ENCODE results near the gene HSP90AB1.

HSP90AB1 gene

DNA sequence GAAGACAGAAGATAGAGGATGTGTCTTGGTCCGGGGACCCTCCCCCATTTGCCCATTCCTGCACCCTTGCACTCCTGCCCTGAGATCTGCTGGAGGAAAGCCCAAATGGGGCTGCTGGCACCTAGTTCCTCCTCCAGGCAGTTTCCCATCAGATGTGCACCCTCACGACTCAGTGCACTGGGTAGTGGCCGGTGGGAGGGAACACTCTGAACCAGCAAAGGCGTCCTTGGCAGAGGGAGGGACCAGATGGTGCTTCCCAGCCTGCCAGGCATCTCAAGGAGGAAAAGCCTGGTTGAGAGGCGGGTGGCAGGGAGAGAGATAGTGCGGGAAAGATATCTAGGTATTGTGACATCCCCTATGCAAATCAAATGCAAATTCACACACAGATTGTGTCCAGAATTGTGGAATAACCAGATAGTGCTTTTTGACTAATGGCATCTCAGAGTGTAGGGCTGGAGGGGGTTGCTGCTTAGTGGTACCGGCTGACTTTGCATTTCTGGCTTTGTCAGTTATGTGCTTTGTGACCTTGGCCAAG lies 42.9 kb downstream of the HSP90AB1 start:
- DNase-seq (ENCODE audit: low read depth) = no peak

DNA sequence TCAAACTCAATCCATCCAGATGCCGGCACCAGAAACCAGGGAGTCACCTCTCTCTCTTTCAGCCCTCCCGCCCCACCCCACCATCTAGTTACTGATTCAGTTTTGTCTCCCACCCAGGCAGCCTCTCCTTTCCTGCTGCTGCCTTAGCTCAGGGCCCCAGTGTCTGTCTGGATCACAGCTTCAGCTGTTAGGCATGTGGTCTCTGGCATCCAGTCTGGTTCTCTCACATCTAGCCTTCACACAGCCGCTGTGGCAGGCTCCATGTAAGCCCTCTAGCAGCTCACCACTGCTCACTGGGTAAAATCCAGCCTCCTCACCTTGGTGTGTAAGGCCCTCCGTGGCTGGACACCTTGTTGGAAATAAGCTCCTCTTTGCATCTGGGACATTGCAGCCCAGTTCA lies 44.9 kb downstream of the HSP90AB1 start:
- no peak for DNase-seq (ENCODE audit: low read depth)

DNA sequence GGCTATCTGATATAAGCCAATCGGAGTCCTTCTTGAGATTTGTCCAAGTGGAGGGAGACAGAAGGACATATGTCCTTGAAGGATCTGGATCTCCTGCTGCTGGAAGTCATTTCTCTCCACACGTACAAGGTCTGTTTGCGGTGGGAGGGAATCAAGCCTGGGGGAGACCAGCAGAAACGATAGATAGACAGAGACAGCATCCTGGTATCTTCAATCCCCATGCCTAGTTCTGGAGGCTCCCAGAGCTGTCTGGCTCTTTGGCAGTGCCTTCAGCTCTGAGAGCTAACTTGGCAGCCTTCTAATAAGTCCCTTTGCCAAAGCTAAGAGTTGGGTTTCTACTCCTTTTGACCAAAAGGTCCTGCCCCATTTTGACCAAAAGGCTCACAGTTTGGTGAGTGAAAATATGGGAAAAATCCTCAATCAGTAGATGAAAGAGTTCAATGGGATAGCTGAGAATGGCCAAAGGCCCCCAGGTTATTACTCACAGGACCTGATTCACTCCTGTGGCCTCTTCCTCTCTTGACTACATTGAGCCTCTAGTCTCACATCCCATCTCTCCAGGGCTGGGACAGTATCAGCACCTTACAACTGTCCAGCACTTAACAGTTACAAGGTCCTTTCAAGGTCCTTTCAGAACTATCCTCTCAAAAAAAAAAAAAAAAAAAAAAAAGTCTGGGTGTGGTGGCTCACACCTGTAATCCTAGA lies 45.9 kb downstream of the HSP90AB1 start:
- no peak for DNase-seq (ENCODE audit: low read depth)

DNA sequence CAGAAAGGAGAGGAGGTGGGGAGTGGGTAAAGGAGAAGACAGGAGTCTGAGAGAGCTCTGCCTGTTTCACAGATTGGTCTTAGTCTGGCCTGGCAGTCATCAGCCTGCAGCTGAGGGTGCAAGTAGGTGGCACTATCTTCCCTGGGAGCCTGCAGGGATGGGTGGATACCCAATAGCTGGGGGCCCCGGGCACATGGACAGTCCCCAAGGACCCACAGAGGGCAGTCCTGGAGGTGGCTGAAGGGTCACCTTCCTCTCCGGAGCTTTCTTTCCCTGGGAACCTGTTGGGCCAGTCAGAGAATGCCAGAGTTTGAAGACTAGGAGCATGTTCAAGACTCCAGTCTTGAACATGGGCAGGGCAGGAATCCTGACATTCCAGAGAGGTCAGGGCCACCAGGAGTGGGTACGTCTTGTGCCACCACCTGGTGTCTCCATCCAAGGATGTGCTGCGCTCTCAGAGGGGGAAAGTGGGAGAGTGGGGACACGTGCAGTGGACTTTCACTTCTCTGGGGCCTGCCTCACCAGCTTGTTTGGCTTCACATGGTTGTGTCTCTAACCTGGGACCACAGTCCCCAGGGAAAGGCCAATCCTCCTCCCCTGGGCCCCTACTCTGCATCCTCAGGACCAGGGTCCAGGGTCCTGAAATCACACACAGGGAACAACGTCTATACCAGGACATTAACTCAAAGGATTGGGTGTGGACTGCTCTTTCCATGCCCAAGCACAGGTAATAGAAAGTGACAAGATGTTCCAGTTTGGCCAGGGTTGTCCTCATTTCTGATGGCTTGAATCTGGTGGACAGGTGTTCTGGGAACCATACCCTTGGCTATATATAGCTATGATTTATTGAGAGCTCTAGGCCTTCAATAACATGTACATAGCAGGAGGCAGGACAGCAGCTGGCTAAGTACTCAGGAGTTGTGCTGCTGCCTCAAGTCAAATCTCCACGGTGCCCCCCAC lies 48.2 kb downstream of the HSP90AB1 start:
- DNase-seq (ENCODE audit: low read depth) = no peak

DNA sequence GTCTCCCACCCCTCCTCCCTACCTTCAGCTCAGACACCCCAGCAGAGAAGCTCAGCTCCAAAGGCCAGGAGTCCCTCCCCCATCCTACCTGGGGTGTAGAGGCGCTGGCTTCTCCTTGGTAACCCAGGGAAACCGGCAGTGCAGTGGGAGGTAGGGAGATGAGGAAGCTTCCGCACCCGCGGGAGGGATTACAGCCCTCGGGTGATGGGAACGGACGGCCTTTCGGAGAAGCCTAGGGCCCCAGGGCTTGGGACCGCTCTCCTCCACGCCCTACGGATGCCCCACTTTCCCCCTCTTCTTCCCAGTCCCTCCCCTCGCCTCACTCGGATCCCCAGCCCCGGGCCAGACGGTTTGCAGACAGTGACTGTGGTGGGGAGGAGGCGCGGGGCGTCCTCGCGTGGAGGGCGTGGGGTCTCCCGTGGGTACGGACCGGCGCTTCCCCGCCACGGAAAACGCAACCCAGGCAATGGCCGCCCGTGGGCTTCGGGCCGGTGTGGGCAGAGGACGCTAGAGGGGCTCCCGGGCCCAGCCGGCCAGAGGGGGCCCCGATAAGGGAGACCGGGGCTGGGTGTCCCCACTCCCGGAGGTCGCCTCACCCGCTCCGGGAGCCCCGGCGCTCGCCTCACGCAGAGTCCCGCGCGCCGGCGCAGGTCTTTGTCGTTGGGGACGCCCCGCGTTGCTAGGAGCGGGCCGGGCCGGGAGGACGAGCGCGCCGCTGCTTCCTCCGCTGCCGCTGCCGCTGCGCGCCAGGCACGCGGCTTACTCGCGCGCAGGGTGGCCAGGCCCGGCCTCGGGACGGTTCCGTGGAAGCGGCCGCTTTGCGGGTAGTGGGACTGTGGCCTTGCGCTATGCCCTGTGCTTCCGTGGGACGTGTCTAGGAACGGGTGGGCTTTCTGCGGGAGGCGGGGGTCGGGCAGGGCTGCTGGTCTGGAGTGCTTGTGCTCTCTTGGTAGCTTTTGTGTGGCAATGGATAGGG lies 50.5 kb downstream of the HSP90AB1 start:
- DNase-seq (ENCODE audit: low read depth) = no peak

DNA sequence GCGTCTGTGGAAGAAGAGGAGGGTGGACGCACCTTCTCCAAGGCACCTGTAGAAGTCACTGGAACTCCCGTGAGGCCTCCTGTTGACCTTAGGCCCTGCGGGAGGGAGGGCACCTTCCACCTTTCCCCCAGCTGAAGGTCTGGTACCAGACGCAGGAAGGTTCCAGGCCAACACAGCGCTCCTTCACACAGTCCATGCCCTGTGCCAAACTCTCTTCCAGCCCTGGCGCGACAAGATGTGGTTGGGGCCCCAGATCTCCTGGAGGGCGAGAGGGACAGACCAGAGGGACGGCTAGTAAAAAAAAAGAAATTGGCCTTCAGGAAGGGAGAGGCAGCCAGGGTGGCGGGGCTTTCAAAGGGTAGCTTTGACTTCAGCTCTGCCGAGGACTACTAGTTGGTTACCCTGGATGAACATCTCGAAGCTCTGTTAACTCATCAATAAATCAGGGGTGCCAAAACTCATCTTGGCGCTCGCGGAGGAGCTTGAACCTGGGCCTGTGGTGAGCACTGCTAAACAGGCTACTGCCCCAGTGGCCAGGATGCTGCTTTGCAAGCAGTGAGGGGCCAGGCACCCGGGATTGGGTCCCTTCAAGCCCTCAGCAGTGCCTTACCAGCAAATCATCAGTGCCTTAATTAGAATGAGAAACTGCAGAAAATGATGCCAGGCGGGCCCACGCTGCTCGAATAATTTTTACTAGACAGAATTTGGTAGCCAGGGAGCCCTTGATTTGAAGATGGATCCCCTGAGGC lies 51.3 kb downstream of the HSP90AB1 start:
- DNase-seq (ENCODE audit: low read depth) = no peak

DNA sequence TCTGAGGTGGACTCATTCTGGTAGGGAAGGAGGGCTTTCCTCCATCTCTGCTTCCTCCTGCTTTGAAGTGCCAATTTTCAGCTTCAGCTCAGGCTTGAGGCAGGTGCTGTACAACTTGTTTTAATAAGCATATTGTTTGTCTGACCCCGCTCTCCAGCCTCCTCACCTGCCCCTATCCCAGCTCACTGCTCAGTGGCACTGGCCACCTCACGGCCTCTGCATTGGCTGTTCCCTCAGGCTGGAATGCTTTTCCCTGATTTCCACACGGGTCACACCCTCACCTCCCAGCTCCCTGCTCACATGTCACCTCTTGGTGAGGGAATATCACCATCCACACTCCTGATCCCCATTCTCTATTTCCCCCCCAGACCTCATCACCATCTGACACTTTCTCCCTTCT lies 52.0 kb downstream of the HSP90AB1 start:
- no peak for DNase-seq (ENCODE audit: low read depth)

DNA sequence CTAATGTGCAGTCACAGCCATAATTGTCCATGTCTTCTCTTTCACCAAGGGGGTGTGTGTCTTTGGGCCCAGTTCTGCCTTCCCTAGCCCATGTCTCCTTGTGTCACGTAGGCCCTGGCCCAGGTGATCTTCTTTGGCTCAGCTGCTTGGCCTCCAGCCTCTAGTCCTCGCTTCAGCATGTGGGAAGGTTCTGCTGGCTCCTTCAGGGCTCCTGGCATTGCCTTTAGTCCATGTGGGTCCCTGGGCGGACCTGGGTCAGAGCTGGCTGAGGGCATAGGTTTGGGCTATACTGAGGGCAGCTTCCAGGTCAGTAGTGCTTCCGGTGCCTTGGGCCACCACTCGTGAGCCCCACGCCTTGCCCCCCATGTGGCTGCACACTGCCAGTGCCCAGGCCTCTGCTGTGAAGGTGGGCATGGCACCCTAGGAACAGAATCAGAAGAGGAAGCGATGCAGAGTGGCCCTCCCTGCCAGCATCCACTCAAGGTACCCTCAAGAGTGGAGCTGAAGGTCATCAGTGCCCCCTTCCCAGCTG lies 53.5 kb downstream of the HSP90AB1 start:
- no peak for DNase-seq (ENCODE audit: low read depth)

DNA sequence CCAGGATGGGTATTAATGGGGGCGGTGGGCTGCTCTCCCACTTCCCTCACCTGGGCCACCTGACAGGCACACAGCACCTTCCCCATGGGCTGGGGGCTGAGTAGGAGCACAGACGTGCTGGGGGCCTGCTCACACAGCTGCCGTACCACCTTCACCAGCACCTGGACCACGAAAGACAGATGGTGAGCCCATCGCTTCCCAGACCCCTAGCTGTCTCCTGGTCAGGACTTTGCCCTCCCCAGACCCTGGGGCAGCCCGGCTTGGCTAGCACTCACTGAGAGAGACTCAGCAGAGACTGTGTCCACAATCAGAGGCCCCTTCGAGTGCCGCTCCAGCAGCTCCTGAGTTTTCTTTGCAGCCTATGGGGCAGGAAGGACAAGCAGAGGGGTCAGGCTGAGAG lies 54.2 kb downstream of the HSP90AB1 start:
- DNase-seq (ENCODE audit: low read depth) = no peak

DNA sequence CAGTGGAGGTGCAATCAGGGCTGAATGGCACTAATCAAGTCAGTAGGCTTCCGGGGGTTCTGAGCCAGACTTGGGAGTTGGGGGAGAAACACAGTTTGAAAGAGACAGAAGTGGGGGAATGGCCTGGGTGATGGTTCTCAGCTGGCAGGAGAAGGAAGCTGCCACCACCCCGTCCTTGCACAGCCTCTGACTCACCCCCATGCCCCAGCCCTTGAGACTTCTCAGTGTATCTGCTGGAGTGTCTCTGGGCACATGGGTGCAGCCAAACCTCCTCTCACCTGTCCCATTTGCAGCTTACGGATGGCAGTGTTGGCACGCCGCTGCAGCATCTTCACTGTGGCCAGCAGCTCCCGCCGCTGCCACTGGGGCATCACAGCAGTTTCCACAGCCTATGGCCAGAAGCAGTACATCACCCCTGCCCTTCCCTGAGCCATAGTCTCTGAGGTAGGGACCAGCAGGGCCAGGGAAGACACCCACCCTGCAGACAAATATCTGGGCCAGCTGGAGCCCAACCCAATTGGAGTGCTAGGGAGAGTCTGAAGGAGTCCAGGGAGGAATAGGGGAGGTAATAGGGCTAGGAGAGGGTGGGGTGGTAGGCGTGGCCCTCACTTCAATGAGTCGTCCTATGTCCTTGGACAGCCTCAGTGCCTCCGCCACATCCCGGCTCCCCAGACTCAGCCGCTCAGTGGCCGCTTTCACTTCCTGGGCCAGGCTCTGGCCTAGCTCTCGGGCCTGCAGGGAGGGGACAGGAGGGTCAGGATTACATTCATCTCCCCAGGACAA lies 55.1 kb downstream of the HSP90AB1 start:
- DNase-seq (ENCODE audit: low read depth) = no peak

DNA sequence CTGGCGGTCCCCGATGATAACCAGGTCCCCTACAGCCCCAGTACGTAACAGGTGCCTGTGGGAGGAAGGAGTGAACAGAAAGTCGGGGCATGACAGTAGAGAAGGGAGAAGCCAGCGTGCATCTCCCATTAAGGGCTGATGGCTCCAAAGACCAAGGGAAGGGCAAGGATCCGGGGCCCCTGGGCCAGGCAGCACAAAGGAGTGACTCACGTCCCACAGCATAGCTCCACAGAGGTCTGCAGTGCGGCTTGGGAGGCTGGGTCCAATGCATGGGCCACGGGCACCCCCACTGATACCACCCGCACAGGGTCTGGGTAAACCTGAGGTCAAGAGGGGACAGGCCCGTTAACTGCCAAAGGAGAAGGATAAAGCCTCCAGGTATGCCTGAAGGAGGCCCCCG lies 56.0 kb downstream of the HSP90AB1 start:
- DNase-seq (ENCODE audit: low read depth) = no peak

Measured in T-helper 22 cell (primary cell).